ENCODE data around the gene IPPK.
"Not testable (repeated sequence)": the region's sequence is repeated elsewhere in the genome, so short reads cannot be mapped to it uniquely, and the experiment has no call there.

The IPPK gene

GRCh38 chr9:92612816-92613215, 57.1 kb downstream of the IPPK start:
- DNase-seq = no peak

GRCh38 chr9:92612292-92612691, 57.6 kb downstream of the IPPK start:
- no peak for DNase-seq

DNA sequence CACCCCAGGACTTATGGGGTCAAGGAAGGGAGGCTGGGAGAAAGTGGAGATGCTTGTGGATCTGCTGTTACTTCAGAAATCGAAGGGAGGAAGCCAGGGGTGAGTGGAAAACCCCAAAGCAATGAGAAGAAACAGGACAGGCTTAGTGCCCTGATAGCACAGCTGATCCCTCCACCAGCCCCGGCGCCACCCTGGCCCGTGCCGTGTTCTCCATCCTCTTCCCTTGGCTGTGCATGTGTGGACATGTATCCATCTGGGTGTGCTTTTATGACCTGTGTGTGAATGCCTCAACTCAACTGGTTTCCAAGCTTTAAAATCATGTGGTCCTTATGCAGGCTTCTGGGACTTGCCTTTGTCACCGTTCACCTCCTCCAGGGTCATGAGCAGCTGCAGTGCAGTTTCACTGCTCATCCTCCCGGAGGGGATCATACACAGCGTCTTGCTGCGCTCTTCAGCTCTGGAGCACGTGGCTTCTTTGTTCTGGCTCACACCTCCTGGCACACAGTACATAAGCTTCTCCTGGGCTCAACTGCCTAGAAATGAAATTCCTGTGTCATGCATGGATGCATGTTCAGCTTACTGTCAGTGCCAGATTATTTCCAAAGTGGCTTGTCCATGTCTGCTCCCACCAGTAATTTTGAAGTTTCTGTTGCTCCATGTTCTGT, 58.2 kb downstream of the IPPK start:
- DNase-seq = no peak

DNA sequence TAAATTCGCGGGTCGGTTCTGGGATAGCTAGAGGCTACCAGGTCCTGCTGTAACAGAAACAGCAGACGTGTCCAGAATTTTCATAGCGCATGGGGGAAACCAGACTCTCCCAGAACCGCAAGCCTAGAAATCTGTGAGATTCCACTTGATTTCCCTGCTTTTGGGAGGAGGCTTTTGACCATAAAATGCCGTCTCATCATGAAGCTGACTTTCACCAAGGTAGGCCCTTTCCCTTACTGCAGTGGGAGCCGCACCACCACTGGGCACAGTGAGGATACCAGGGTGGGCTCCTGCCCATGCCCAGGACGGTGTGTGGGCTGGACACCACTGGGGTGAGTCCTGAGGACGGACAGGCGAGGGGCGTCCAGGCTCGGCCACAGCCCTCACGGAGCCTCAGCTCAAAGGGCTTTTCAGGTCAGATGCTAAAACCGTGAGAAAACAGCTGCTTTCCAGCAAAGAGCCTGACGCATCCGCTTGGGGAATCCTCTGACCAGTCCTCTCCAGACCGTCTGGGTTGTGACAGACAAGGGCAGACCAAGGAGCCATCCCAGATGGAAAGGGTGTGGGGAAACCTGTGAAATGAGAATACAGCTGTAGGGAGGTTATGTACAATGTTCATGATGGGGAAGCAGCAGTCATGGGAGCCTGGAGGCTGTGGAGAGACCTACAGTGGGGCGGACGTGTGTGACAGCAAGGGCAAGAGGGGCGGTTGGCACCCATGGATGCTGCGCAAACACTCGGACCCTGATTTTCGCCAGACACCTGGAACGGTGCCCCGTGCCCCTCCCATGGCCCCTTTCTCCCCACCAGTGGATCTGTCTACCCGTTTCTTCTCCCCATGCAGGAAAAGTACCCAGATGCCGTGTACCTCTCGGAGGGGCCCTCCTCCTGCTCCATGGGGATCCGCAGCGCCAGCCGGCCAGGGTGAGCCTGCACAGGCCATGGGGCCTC, 59.2 kb downstream of the IPPK start:
- DNase-seq = no peak

DNA sequence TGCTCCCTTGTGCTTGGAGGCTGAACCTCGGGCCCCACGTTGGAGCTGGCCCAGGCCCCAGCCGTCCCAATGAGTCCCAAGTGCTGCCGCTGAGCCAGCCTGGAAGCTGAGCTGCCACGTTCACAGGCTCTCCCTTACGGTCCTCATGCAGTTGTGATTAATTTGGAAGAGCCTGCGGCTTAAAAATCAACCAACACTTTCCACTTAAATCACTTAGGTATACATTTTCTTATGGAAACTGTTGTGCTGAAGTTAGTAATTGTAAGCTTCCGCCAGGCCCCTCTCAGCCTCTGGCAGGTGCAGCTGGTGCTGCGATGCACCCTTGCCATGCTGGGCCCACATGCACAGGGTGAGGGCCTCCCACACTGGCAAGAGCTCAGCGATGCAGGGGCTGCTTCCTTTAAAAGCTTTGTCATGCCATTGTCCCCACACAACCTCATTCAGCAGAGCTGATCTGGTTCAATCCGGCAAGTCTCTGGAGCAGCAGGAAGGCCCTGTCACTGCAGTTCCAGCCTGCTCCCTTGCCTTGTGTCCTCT, 61.0 kb downstream of the IPPK start:
- no peak for DNase-seq

GRCh38 chr9:92608241-92608908, 61.6 kb downstream of the IPPK start:
- no peak for DNase-seq

GRCh38 chr9:92607773-92608172, 62.2 kb downstream of the IPPK start:
- DNase-seq = no peak

GRCh38 chr9:92607088-92607487, 62.8 kb downstream of the IPPK start:
- DNase-seq = no peak

DNA sequence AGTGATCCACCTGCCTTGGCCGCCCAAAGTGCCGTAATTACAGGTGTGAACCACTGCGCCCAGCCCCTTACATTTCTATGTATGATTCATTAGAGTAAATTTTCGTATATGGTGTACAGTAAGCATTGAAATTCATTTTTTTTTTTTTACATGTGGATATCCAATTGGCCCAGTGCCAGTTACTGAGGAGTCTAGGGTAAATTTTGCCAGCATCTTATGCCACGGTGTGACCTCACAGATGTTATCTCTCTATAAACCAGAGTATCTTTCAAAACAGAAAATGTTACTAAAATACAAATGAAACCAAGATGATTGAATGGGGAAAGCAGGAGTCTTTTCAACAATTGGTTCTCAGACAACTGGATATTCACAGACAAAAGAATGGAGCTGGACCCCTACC, 64.7 kb downstream of the IPPK start:
- no peak for DNase-seq

DNA sequence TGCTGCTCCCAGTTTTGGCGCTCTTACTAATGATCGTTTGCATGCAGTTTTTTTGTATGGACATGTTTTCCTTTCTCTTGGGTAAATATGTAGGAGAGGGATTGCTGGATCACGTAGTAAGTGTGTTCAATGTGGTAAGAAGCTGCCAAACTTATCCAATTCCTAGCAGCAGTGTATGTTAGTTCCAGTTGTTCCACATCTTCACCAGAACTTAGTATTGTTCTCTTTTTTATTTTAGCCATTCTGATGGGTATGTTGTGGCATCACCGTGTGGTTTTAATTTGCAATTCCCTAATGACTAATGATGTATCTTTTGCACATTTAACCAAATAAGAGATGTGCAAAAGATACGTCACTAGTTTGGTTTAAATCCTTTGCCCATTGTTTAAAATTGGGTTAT, 65.9 kb downstream of the IPPK start:
- no peak for DNase-seq

GRCh38 chr9:92603100-92603499, 66.8 kb downstream of the IPPK start:
- DNase-seq = no peak

DNA sequence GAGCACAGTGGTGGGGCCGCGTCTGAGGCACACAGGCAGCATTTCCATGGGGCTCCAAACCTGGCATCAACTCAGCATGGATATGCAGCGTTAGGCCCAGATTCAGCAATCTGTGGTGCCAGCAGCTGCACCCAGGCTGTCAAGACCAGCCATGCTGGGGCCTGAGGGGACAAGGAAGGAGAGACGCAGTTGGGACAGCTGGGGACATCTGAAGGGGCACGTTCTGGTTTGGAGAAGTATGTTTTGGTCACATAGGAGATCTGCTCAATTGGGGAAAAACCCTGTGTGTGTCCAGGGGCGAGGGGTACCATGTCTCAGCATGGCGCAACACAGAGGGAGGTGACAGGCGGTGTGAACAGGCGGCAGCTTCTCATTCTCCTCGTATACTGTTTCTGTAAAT, 67.5 kb downstream of the IPPK start:
- DNase-seq = no peak

- DNase-seq = no peak
Observed at GRCh38 chr9:92601451-92601850, 68.5 kb downstream of the IPPK start.

DNA sequence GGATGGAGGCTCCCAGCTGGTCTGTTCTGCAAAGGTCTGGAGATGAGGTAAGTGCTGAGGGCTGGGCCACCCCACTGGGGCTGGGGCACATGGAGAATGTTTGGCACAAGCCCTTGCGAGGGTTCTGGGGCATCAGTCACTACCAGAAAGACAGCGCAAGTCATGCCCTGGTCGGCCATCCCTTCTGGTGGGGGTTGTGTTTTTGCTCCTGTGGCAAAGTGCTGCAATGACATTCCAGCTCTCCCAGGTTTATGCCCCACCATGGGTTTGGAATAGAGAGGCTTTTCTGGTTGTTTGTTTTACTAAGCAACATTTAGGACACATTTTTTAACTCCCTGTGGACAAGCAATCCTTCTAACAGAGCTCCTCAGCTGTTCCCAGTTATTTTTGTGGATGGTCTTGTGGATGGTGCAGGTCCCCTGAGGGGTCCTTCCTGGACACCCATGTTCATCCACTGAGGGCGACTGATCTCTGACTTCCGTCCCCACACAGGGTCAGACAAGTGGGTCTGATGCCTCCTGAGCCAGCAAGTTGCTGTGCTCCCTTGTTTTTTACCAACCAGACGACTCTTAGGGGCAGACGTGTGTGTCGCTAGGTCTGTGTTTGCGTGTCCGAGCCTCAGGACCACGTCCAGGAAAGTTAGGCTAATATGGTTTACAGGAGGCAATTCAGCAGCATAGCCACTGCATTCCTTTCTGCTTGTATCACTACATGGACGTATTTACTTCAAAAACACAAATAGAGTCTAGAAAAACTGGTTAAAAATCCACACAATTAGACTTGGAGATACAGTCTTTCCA, 69.3 kb downstream of the IPPK start:
- DNase-seq = no peak

- DNase-seq = no peak
Observed at GRCh38 chr9:92599938-92600461, 69.9 kb downstream of the IPPK start.

DNA sequence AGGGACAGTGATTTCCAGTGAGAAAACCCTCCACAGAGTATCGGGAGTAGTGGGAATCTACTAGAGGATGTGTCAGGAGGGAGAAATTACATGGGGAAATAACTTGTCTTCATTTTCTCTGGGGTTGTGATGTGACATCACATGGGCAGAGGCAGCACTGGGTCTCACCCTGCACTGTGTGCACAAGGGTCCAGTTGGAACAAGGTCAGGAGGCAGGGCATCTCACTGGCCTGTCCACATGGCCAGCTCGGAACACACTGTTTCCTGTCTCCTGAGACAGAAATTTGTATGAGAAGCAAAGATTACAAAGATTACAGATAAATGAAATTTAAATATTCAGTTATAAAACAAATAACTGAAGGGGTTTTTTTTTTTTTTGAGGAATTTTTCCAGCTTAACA, 71.5 kb downstream of the IPPK start:
- DNase-seq = no peak

DNA sequence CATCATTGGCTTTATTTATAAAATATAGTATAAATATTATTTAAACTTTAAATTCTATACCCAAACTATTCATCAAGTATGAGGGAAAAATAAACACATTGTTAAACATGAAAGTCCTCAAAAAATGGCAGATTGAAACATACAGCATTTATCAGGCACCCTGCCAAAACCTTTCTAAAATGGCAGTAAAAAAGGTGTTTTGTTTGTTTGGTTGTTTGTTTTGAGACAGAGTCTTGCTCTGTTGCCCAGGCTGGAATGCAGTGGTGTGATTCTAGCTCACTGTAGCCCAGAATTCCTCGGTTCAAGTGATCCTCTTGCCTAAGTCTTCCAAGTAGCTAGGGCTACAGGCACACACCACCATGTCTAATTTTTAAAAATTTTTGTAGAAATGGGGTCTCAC, 74.0 kb downstream of the IPPK start:
- no peak for DNase-seq

- DNase-seq = not testable (repeated sequence)
Observed at GRCh38 chr9:92595075-92595474, 74.9 kb downstream of the IPPK start.

GRCh38 chr9:92592946-92593861, 76.7 kb downstream of the IPPK start:
- DNase-seq = no peak

DNA sequence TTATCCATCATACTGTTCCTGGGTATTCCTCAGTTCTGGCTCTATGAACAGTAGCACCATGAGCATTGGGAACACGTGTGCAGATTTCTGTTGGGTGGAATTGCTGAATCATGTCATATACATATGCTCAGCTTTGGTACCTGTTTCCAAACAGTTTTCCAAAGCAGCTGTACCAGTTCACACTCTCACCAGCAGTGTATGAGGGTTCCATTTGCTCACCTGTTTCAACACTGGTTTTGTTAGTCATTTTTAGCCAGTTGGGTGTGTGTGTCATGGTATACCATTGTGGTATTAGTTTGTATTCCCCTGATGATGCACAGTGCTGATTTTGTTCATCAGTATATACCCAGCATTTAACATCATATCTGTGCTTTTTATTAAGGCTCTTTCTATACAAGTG, 77.4 kb downstream of the IPPK start:
- no peak for DNase-seq

DNA sequence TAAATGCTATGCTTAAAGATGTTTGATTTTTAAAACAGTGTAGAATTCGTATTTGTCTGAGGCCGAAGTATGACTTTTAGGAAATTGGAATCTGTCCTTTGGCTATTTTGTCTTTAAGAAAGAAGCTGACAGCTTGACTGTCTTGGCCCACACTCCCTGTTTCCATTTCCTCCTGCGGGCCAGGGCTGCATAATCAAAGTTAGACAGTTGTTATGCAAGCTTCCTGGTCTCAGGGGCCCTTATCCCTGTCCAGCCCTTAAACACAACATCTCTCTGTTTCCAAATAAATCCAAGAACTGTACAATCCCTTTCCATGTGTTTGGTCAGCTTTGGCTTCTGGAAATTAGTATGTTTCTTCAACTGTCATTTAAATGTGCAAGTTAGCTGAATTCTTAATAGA, 79.6 kb downstream of the IPPK start:
- no peak for DNase-seq
